Breast epithelium (tissue), 3 donors: ENCODE results near the gene ARID5B.

ENCODE experiments used
- CTCF ChIP-seq, 3 donors: fragments of 450-650 bp; IDR thresholded peaks; one replicate each; pipeline ENCODE4 v1.5.1; 2016 to 2017; ENCODE audit warnings: antibody characterized with exemption in 3 of 3, mild to moderate bottlenecking in 3 of 3, moderate library complexity in 3 of 3
- POLR2A ChIP-seq: fragments of 450-650 bp; IDR thresholded peaks from one replicate; pipeline ENCODE4 v1.6.1; 2016; ENCODE audit warnings: antibody characterized with exemption, mild to moderate bottlenecking, moderate library complexity

GRCh38 chr10:62076891-62077290, 175.4 kb downstream of the ARID5B start:
- TF ChIP-seq CTCF (IDR thresholded peaks at IDR 0.05) (no peak), POLR2A (no peak)
